PC-9 (cell line): ENCODE results near the gene C3AR1.

ENCODE experiments used
- CTCF ChIP-seq: fragments of 200-600 bp; sonication (generic); conservative IDR thresholded peaks from 2 replicates; pipeline ENCODE4 v1.6.1; 2017; ENCODE audit warnings: mixed run types, antibody characterized with exemption, mild to moderate bottlenecking, moderate library complexity
- EZH2 ChIP-seq: fragments of 200-600 bp; sonication (generic); IDR thresholded peaks from 2 replicates; pipeline ENCODE4 v1.8.0; 2017; ENCODE audit warnings: antibody characterized with exemption, low read depth

- TF ChIP-seq CTCF (no peak), EZH2 (no peak)
Measured at GRCh38 chr12:8057839-8058238, 8.3 kb downstream of the C3AR1 start.
